SW 1271 (cell line): ENCODE data around the gene OR10H4.
A peak's percentile ranks its signal among the peaks of the same experiment; 100 is the strongest.
"Not testable (repeated sequence)": the region's sequence is repeated elsewhere in the genome, so short reads cannot be mapped to it uniquely, and the experiment has no call there.

ENCODE experiments used
- DNase-seq, 2 experiments: peaks; one replicate each; lab custom pipeline; 2025; lab: John Stamatoyannopoulos, UW

OR10H4 gene, protein sequence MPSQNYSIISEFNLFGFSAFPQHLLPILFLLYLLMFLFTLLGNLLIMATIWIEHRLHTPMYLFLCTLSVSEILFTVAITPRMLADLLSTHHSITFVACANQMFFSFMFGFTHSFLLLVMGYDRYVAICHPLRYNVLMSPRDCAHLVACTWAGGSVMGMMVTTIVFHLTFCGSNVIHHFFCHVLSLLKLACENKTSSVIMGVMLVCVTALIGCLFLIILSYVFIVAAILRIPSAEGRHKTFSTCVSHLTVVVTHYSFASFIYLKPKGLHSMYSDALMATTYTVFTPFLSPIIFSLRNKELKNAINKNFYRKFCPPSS

DNA sequence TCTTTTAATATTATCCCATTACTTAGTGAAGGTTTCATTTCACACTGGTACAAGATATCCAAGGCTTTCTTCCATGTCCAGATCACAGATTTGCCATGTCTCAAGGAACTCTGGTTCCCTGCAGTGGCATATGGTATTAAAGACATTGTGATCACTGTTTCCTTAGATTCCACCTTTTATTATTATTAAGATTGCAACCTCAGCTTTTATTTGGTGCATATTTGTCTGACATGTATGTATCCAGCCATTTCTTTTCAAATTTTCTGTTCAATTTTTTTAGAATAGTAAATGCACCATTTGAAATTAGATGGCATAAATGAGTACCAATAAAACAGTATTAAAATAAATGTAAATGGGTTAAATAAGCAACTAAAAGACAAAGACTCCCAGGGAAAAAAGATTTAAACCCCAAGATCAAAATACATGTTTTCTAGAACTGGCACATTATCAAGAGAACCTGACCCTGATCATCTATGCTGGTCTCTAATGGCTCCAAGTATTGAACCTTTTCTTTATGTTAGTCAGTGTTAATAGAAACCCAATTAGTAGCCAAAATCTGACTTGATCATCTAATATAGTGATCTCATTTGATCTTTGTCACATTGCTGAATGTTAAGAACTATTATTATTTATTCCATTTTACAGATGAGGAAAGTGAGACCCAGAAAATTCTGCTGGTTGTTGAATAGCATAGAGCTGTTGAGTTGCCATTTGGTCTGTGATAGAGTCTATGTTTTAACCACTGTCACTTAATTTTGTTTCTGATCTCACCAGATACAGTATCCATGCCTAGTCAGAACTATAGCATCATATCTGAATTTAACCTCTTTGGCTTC, at the start of gene OR10H4:
OR10H4 (plus strand) TSS at position 786 of the 836 bp plus-strand sequence; CDS start at position 786, 0 bp downstream.
- DNase-seq = no peak

DNA sequence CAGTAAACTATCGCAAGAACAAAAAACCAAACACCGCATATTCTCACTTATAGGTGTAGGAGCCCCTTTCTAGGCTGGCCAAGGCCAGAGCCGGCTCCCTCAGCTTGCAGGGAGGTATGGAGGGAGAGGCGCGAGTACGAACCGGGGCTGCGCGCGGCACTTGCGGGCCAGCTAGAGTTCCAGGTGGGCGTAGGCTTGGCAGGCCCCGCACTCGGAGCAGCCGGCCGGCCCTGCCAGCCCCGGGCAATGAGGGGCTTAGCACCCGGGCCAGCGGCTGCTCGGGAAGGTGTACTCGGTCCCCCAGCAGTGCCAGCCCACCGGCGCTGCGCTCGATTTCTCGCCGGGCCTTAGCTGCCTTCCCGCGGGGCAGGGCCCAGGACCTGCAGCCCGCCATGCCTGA, 49.2 kb upstream of the OR10H4 start:
- DNase-seq = not testable (repeated sequence)

DNA sequence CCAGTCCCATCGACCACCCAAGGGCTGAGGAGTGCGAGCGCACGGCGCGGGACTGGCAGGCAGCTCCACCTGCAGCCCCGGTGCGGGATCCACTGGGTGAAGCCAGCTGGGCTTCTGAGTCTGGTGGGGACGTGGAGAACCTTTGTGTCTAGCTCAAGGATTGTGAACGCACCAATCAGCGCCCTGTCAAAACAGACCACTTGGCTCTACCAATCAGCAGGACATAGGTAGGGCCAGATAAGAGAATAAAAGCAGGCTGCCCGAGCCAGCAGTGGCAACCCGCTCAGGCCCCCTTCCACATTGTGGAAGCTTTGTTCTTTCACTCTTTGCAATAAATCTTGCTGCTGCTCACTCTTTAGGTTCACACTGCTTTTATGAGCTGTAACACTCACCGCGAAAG, 48.8 kb upstream of the OR10H4 start:
- DNase-seq = not testable (repeated sequence)

DNA sequence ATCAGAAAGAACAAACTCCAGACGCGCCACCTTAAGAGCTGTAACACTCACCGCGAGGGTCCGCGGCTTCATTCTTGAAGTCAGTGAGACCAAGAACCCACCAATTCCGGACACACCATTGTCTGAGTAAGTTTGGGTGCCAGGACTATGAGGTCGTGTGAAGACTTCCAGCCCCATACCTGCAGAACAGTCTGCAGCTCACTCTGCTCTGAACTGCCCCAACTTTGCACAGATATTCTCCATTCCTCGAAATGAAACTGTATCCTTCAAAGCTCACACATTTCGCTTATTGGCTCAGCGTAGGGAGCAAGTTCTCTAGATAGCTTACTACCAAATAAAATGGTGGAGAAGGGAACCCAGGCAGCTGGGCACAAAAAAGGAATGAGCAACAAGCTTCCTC, 48.3 kb upstream of the OR10H4 start:
- no peak for DNase-seq

DNA sequence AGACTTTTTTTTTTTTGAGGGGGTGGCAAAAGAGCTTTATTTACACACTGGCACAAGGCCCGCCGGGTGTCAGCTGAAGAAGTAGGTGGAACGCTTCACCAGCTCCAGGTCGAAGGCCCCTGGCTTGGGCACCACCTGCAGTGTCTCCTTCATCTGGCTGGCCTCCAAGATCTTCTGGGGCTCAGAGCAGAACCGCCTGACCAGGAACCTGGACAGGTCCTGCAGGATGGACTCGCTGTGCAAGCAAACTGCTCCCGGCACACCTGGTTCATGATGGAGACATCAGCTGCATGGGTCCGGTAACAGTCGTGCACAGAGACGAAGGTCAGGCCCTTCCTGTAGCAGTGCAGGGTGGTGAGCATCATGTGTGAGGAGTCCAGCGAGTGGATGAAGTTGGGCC, 46.6 kb upstream of the OR10H4 start:
- no peak for DNase-seq

DNA sequence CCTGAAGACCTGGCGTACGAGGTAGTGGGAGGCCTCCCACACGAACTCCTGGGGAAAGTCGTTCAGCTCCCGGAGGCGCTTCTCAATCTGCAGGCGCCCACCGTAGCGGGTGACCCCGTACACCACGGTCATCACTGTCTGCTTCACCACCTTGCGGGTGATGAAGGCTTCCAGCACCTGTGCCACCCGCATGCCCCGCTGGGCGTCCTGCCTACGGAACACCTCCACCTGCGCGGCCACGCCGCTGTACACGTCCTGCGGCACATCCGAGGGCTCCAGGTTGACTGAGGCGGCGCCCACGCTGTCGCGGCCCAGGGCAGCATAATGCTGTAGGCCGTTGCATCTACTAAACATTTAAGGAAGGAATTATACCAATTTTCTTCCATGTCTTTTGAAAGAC, 45.9 kb upstream of the OR10H4 start:
- DNase-seq = not testable (repeated sequence)

DNA sequence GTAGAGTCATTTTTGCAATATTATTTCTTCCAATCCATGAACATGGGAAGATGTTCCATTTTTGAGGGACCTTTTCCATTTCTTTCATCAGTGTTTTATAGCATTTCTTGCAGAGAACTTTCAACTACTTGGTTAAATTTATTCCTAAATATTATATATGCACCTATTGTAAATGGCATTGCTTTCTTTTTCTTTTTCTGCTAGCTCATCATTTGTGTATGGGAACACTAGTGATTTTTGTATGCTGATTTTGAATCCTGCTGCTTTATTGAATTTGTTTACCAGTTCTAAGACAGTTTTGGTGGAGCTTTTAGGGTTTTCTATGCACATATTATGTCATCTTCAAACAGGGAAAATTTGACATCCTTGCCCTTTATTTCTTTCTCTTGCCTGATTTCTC, 43.8 kb upstream of the OR10H4 start:
- no peak for DNase-seq

DNA sequence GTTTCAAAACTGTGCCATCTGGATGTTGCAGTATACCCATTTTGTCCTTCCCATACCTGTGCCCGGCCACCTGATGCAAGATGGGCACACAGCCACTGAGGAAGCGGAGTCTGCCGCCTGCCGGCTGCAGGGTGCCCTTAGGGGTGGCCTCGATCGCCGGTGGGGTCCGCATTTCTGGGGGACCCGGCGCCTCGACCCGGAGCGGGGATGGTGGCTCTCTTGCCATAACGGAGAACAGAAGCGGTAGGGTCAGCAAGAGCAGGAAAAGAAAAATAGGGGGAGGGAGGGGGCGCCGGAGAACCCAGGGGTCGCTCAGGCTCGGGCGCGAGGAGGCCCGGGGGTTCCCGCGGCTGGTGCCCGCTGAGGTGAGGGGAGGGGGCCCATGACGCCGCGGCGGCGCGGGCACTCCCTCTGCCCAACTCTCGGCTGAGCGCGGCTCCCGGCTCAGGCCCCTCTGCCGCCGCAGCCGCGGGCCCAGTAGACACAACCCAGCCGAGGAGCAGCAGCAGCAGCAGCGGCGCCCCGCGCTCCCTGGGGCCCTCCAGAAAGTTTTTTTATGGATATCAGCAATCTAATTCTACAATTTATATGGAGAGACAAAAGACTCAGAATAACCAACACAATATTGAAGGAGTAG, 37.1 kb upstream of the OR10H4 start:
- no peak for DNase-seq

DNA sequence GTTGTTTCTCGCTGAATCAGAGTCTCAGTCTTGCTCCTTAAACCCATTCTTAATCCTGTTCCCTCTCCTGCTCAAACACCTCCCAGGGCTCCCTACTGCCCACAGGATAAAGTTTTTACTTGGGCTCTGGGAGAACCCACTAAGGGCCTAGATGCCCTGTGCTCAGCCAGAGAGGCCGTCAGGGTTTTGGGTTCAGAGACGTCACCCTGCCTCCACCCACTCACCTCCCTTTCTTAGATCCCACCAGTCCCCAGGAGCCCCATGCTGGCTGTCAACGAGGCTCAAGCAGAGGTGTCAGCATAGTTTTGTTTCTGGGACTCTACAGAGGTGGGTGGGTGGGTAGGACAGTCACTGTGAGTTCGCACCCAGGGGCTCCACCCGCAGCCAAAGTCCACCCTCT, 35.4 kb upstream of the OR10H4 start:
- DNase-seq = no peak

DNA sequence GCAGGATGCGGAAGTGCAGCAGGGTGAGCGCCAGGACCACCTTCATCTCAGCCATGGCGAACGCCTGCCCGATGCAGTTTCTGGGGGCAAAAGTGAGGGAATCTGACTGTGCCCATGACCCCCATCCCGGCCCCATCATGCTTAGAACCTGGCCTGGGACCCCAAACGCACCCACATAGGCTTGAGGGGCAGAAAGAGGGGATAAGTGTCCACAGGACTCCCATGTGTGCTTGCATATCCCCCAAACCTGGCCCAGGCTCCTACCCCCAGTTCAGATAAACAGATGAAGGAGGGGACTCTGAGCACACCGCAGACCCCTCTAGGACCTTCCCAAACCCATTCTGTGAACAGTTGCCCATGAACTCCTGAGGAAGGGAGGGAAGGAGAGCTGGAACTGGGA, 35.0 kb upstream of the OR10H4 start:
- DNase-seq = no peak

DNA sequence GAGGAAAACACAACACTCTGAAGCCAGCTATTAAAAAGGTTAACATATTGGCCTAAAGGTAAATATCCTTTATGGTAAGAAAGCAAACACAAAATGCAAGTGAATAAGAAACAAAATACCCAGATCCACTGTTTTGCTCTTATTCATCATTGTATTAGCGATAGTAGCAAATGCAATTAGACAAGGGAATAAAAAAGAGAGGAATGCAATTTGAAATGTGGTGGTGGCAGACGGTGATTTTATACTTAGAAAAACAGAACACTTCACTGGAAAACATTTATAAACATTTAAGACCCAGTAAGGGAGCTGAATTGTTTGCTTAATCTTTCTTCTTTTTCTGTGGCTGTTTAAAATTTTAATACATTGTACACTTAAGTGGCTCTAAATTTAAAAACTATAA, 33.7 kb upstream of the OR10H4 start:
- DNase-seq = no peak

DNA sequence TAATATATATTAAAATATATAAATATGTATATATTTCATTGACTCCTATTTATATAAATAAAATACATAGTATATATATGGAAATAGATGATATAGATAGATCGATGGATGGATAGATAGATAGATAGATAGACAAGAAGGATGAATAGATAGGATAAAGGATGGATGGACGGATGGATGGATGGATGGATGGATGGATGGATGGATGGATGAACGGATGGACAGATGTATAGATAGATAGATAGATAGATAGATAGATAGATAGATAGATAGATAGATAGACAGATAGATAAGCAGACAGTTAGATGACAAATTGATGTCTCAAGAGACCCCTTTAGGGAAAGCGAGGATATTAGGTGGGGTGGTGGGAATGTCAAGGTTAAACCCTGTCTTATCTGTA, 29.6 kb upstream of the OR10H4 start:
- DNase-seq = no peak

DNA sequence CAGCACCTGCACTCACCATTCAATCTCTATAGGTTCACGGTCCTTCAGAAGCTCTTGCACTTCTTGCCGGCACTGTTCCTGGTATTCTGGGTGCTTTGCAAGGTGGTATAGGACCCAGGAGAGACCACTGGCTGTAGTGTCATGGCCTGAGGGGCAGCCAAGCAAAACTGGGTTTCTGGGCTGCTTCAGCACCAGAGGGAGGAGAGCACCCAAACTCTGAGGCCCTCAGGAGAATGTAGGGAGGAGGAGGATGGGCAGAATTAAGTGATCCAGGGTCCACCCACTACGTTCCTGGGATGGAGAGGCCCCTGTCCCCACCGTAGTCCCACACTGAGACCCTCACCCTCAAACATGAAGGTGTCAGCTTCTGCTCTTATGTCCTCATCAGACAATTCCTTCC, 26.8 kb upstream of the OR10H4 start:
- no peak for DNase-seq

DNA sequence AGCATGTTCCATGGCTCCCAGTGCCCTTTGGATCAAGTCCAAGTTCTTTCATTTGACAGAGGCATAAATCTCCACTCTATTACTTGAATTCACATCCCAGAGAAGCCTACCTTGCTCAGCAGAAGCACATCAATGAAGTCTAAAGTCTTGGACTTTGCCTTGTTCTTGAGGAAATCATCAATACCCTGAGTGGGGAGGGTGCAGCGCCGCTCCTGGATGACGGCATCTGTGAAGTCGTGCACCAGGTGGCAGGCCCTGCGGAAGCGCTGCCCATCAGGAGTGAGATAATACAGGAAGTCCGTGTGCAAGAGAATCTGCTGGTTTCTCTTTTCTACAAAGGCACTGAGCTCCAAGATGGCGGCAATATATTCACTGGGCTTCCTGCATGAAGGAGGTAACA, 25.1 kb upstream of the OR10H4 start:
- DNase-seq = no peak

DNA sequence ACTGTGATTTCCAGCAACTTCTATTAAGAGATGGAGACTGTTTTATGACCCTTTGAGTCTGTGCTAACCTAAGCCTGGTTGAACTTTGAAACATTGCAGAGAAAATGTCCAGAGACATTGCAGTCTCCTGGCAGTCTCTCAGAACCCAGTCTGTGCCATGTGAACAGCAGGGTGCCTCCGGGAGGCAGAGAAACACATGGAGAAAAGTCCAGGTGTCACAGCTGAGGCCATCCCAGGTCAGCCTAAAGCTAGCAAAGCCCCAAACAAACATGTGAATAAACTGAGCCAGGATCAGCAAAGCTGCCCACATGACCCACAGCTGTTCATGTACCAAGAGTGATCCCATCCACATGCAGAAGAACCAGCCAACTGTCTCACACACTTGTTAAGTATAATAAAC, 22.3 kb upstream of the OR10H4 start:
- DNase-seq = no peak

DNA sequence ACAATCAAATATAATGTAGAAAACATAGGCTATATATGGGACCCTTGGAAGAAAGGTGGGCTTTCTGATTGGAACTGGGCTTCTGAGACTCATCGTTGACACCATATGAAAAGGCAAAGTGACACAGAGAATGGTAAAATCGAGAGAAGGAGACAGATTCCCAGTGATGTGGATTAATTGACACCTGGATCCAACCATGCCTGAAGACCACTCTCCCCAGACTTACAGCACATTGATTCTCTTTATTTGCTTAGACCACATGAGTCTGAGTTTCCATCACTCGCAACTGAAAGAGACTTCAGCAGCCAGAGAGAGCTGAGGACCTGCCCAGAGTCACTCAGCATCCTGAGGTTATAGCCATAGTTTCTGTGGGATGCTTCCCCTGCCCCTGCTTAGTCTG, 20.5 kb upstream of the OR10H4 start:
- no peak for DNase-seq

DNA sequence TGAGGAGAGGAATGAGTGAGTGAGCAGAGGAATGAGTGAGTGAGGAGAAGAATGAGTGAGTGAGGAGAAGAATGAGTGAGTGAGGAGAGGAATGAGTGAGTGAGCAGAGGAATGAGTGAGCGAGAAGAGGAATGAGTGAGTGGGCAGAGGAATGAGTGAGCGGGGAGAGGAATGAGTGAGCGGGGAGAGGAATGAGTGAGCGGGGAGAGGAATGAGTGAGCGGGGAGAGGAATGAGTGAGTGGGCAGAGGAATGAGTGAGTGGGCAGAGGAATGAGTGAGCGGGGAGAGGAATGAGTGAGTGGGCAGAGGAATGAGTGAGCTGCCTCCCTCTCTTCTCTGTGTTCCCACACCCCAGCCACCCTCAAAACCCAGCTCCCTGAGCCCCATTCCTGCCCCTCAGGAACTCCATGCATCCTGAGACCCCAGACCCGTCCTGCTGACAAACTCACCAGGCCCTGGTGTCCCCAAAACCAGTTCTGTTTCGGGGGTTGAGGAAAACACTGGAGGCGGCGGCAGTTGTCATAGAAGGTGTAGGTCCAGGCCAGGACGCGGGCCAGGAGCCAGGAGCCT, 15.0 kb upstream of the OR10H4 start:
- not testable (repeated sequence) for DNase-seq

DNA sequence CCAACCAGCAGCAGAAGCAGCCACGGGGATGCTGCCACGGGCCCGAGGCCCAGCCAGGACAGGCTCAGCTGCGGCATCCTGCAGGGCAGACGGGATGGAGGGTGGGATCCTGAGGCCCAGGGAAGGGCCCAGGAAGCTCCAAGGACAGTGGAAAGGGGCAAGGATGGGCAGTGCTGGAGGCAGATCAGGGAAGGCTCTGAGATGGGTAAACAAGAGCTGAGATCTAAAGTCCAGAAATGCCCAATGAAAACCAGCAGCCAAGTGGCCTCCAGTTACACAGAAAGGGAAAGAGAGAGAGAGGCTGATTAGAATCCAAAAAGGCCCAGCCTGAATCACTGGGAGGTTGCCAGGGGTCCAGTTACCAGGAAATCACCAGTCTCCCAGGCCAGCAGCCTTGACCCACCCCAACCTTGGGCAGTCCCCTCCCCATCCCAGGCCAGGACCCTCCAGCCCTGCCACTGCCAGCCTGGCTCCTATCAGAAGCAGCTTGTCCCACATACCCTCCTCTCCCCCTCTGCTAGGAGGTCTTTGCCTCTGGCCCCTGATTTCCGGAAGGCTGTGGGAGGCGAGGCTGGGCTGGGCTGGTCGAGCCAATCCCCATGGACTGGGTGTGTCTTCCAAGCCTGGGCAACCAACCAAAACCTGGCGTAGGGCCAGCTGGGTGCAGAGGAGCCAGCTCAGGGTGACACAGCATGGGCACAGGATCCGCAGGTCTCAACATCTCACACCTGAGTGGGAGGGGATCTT, 14.3 kb upstream of the OR10H4 start, which contains the start of gene CYP4F11:
CYP4F11 (minus strand) TSS at position 198 of the 747 bp plus-strand sequence; CDS start at position 77, 121 bp downstream.
- peak in 1 of 2 experiments; percentile 7 for DNase-seq

DNA sequence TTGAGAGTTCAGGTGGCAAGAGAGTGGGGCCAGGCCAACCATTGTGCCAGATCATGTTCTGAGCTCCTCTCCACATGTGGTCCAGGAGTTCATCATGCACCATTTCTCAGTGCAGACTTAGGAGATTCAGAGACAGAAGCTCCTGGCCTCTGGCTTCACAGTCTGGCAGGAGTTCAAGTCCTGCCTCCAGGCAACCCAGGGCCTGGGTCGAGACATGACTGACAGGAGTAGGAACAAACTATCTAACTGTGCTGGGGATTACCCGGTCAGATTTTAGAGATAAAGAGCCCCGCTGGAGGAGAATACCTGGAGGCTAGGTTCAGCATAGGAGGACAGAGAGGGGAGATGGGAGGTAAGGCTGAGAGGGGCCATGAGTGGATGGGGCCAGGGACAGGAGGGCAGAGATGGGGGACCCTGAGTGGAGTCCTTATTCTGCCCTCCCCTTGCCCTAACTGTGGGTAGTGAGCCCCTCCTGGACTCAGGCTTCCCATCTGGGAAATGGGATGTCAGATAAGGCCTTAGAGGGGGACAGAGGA, 13.6 kb upstream of the OR10H4 start:
- DNase-seq = no peak

DNA sequence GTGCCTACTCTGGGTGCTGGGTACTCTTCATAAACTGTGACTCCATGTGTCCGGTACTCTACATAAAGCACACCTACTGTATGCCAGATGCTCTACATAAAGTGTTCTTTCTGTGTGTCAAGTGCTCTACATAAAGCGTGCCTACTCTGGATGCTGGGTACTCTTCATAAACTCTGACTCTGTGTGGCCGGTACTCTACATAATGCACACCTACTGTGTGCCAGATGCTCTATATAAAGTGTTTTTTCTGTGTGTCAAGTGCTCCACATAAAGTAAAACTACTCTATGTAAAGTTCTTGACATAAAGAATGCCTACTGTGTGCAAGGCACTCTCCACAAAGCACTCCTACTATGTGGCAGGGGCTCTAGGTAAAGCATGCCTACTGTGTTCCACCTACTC, 12.6 kb upstream of the OR10H4 start:
- DNase-seq = no peak

DNA sequence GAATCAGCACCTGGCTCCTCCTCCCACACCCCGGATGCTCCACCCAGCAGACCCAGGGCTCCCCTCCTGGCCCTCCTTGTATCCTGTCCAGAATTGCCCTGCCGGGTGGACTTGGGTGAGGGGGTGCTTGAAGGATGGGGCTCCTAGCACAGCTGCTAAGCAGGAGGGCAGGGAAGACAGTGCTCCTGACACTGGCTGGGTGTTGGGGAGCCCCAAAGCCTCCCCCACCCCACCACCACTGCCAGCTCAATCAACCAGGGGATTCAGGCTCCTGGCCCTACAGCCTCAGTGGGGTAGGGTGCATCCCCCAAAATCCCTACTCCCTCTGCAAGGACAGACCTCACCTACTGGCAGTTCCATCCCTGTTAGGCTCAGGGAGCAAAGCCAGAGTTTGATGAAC, 11.9 kb upstream of the OR10H4 start:
- DNase-seq = no peak
